Activated naive CD4-positive, alpha-beta T cell treated with anti-CD3 and anti-CD28 coated beads, Interleukin-2, amount 50 U/mL, for 16 hours (primary cell): Measurements from ENCODE around the gene PHACTR1.
"Not testable (repeated sequence)": the region's sequence is repeated elsewhere in the genome, so short reads cannot be mapped to it uniquely, and the experiment has no call there.

Experiments
- DNase-seq: peaks from one replicate; pipeline ENCODE4 v3.0.0-alpha.2; 2020

Gene PHACTR1

DNA sequence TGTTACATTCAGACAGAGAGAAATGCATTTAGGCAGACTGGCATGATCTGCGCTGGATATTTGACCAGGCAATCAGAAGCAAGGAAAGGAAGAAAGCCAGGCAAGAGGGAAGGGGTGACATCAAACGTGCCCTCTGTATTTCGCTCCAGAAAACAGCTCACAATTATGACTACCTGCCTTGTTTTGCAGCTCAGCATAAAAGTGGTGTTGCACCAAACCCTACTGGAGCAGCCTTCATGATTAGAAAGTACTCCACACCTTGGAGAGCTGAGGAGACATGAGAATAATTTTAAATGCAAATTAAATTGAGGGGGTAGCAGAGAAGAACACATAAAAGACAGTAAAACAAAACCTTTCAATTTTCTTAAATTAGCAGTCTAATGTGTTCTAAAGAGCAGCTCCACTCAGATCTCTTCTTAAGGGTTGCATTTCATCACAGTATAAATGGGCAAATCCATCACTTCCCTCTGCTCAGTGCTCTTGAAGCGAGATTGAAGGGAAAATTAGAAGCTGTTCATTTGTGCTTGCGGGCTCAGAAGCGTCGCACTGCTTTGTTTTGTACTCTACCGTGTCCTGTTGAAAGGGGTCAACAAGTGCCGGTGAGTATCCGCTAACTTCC lies at the start of gene PHACTR1:
Gene PHACTR1 (plus strand): TSS at position 470 of the 619 bp plus-strand sequence.
- no peak for DNase-seq

DNA sequence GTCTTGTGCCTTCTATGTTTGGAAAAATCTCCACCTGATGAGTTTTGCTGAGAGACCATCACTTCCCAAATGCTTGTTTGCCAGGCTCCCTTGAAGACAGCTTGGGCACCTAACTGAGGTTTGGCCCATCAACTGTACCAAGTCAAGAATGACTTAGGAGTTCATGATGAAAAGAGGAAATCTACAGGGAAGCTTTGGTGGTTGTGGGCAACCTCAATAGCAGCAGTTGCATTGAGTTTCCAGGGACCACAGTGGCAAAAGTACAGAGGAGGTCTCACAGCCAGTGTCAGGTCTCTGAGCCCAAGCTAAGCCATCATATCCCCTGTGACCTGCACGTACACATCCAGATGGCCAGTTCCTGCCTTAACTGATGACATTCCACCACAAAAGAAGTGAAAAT lies 49.7 kb upstream of the PHACTR1 start:
- no peak for DNase-seq

- no peak for DNase-seq
Observed at GRCh38 chr6:12675931-12676330, 40.6 kb upstream of the PHACTR1 start.

DNA sequence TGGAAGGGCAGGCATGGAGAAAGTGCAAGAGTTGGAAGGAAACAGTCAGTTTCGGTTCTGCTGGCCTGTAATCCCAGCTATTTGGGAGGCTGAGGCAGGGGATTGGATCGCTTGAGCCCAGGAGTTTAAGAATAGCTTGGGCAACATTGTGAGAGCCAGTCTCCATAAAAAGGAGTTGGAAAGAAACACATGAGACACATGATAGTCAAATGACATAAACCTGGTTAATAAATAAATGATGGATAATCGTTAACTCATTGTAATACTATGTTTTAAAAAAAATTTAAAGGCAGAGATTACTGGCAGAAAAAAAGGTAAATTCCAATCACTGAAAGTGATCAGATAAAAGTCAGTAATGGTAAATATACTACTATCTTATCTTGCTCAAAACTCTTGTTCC lies 37.2 kb upstream of the PHACTR1 start:
- DNase-seq: no peak

DNA sequence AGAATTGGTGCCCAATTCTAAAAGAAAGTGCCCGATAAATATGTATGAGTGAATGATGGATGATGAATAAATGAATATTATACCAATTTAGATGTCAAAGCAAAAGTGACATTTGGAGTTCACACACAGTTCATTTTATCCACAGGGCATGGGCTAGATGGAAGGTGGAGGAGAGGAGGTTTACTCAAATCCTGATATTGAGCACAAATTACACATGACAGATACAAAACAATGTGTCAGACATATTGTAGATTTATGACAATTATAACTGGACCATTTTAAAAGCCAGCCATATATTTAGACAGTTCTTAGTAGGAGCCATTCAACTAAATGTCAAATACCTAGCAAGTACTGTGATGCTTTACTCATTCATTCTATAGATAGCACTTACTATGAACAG lies 23.4 kb upstream of the PHACTR1 start:
- DNase-seq: no peak

GRCh38 chr6:12698298-12698697 lies 18.3 kb upstream of the PHACTR1 start:
- no peak for DNase-seq

DNA sequence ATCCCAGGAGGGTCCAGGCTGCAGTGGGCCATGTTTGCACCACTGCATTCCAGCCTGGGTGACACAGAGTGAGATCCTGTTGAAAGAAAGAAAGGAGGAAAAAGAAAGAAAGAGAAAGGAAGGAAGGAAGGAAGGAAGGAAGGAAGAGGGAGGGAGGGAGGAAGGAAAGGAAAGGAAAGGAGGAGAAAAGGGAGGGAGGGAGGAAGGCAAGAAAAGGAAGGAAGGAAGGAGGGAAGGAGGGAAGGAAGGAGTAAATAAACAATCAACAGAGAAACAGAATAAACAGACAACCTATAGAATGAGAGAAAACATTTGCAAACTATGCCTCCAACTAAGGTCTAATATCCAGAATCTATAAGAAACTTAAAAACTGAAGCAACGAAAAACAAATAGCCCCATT lies 11.6 kb upstream of the PHACTR1 start:
- DNase-seq: no peak

- DNase-seq: no peak
Observed at GRCh38 chr6:12709116-12709515, 7.5 kb upstream of the PHACTR1 start.

DNA sequence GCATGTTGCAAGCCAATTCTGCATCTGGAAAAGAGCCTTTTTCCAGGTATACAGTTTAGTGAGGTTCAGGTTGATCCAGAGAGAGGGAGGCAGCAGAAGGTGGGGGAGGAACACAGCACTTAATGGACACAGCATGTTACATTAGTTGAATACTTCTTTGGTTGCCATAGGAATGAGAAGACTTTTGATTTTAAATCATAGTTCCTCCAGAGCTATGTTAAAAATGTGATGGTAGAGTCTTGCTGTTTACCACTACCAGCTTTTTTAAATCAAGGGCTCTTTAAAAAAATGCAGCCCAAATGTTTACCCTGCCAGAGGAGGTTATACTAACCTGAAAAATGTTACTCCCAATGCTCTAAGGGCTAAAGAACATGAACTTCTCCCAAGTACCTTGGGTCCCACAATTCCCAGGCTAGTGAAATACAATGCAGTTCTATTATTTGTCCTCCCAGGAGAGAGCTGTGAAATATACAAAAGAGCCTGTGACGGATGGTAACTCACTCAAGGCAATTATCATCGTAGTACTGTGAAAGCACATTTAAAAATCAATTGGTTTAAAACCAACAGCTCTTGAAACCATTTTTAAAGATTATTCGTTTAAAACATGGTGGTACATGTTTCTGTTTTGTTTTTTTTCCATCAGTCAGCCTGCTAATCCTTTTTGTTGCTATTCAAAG lies 6.9 kb upstream of the PHACTR1 start:
- DNase-seq: no peak

DNA sequence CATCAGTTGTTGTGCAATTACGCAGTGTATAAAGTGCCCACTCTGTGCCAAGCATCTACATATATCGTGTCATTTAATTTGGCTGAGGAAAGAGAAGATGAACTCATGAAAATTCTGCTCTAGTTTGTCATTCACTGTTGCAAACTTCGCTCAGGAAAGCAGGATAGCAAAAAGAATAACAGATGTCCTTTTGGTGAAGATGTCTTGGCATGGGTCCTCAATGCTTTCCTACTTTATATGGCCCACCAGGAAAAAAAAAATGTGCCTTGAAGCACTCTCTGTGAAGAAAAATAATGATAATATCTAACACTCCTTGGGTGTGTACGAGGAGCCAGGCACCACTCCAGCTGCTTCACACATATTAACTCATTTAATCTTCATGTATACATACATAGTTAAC lies 5.6 kb upstream of the PHACTR1 start:
- DNase-seq: no peak

GRCh38 chr6:12714022-12714421 lies 2.5 kb upstream of the PHACTR1 start:
- no peak for DNase-seq

DNA sequence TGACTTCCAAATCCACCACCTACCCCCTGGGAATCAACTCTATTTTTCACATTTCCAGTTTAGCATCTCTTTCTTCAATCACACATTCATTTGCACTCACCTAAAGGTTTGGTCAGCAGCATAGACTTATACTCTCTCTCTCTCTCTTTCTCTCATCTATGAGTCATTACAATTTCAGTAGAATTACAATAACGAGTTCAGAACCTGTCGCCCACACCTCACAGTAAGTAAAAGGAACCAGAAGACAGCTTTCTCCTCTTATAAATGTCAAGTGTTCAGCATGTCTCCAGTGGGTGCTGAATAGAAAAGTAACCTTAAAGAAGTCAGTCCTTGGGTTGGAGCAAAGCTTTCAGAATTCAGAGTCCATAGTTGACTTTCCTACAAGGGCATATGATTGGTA lies 1.1 kb upstream of the PHACTR1 start:
- DNase-seq: no peak

DNA sequence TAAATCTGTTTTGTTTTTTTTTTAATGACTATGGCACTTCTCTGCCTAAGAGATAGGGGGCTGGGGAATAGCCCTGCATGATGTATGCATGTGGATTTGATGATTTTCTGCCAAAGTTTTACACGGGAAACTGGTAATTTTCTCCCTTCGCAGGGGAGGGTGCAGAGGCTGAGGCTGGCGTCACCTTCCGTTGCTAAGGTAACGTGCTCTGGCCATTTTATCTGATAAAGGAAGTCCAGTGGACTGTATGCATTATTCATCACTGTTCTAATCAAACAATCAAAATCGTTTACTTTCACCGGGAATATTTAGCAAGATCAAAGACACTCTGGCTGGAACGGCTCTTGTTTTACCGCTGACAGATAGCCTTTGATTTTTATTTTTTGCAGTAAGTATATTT lies 789 bp downstream of the PHACTR1 start:
- no peak for DNase-seq

GRCh38 chr6:12718015-12718414 lies 1.4 kb downstream of the PHACTR1 start:
- DNase-seq: no peak

DNA sequence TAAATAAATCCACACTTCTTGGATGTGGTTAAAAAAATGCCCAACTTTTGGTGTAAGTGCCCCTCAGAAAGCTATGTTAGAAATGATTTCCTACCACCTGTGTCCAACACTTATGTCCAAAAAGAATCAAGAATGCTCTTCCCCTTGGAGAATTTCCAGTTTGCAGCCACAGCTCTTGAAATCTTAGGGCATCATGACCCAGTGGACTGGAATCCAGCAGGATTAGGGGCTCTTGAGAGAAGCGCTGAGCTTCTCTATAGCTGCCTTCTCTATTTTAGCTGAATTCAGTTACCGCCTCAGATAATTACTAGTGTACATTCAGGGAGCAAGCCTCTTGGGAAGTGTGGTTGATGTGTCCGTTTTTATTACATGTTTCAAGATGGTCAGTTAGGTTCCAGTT lies 2.5 kb downstream of the PHACTR1 start:
- no peak for DNase-seq

DNA sequence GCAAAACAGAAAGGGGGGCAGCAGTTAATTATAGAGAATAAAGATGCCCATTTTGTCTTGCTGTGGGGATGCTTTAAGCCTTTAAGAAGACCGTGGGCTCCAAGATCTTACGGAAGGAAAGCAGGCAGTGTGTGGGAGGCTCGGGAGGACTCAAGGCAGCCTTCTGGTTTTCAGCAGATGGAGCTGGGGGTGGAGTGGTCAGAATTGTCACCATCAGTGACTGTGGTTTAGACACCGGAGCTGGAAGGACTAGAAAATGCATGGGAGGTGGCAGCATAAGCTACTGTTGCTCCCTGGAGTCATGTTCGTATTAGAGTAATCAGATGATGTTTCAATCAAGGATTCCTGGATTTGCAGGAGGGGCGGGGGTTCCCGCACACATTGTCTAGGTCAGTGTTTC lies 3.7 kb downstream of the PHACTR1 start:
- DNase-seq: no peak

GRCh38 chr6:12725263-12725662 lies 8.7 kb downstream of the PHACTR1 start:
- DNase-seq: no peak

DNA sequence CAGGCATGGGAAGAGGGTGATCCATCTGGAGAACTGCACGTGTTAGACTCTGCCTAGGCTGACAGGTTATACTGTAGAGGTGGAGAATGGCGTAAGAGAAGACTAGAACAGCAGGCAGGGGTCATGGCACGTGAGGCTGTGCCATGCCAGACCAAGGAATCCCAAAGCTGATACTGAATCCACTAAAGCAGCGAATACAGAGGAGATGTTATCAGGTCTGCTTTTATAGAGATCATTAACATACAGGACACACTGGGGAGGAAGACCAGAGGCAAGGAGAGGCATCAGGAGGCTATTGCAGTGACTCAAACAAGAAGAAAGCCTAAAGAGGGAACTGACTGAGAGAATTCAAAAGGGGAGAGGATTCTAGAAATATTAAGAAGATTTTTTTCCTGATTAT lies 12.9 kb downstream of the PHACTR1 start:
- no peak for DNase-seq

DNA sequence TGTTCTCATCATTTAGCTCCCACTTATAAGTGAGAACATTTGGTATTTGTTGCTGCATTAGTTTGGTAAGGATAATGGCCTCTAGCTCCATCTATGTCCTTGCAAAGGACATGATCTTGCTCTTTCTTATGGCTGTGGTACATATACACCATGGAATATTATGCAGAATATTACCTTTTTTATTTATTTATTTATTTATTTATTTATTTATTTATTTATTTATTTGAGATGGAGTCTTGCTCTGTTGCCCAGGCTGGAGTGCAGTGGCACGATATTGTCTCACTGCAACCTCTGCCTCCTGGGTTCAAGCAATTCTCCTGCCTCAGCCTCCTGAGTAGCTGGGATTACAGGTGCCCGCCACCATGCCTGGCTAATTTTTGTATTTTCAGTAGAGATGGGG lies 14.2 kb downstream of the PHACTR1 start:
- DNase-seq: not testable (repeated sequence)

DNA sequence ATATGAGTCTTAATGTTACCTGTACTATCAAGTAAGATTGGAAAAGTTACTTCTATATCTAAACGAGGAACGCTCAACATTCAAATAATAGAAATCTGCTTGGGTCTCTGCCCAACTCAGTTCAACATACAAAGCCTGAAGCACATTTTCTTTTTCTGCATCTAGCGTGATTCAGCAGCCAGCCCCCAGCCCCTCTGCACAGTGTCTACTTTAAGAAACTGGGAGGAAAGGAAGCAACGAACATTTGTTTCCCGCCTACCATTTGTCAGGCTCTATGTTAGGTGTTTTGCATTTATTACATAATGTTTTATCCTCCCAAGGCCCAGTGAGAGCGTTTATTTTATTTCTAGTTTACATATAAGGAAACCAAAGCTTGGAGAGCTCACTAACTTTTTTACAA lies 17.3 kb downstream of the PHACTR1 start:
- no peak for DNase-seq

GRCh38 chr6:12735786-12736185 lies 19.2 kb downstream of the PHACTR1 start:
- DNase-seq: no peak

DNA sequence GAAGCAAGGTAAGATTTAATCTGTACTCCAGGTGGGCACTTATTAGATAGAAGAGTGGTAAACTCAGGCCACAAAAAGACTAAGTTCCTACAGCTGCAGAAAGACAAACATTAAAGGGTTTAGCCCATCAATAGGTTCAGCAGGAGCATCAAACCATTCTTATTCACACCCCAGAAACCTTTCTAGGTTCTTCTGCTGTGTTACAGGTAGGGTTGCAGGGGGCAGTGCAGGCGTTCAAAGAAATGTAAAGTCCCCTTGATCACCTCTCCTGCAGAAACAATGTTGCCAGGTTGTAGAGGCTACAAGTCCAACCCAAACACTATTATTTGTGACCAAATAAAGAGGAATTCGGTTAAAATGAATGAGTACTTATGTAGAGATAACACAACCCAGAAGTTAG lies 31.8 kb downstream of the PHACTR1 start:
- no peak for DNase-seq

- no peak for DNase-seq
Observed at GRCh38 chr6:12748815-12749521, 32.4 kb downstream of the PHACTR1 start.
